GM21786 (cell line): ENCODE measurements around the gene HECW1.

Experiments
- ATAC-seq: cut with Tn5 transposase; IDR thresholded peaks from one replicate; pipeline ENCODE4 v1.9.1; 2021; ENCODE audit not compliant: unreplicated experiment

Gene HECW1

DNA sequence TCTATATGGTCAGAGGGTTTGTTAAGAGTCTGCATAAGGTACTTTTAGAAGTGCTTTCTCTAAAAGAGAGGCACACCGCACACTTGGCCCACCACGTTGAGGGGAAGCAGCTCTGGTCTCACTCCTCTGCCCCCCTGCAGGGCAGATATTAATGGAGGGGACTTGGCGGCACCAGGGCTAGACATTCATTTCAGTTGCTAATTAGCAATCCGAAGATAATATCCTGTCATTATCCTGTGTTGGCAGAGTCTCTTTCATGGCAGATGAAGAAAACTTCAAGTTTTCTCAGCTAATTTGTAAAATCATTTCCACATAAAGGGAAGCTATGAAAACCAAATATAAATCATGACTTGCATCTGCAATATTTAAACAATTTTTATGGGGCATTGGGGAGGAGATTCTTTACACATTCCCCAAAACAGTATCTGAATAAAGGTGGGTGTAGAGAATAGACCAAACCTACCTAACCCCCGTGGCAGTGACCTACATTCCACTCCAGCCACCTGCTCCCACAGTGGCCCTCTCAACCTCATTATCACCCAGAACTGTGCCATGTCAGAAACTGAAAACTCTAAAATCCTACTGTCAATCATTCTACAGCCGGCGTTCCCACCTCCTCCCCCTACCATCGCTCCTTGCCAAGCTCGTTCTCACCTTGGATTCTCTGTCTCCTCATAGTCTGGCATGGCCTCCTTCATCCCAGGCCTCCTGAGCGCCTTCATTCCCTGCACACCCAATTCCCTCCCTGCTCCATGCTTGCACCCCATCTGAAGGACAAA is 416.3 kb downstream of the HECW1 start:
- no peak for ATAC-seq

DNA sequence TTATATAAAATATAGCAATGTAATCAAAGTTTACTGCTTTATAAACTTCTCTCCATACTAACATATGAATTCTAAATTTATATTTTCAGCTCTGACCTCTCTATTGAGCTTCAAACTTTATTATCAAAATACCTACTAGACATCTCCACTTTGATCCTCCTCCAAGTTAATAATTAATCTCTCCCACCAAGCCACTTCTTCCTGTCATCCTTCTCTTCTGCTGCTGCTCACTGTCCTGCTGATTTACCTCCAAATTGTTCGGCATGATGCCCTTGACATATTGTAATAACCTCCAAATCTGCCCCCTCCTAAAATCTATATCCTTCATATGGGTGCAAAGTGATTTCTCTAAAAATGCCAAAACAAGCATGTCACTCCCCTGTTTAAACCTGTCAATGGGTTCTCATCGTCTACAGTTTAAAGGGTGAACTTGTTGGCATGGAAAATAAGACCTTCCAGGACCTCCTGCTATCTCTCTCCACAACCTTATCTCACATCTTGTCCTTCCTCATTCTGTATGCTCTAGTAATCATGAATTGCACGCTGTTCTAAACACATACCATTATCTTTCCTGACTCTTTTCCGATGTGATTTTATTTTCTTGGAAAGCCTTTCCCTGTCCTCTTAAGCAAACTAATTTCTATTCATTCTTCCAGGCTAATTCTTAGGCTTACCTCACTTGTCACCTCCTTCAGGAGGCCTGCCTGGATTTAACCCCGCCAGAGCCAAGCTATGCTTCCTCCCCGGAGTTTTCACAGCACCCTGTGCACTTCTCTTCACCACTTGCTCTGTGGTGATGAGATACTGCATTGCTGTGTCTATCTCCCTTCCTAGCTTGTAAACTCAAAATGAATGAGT is 418.3 kb downstream of the HECW1 start:
- no peak for ATAC-seq

DNA sequence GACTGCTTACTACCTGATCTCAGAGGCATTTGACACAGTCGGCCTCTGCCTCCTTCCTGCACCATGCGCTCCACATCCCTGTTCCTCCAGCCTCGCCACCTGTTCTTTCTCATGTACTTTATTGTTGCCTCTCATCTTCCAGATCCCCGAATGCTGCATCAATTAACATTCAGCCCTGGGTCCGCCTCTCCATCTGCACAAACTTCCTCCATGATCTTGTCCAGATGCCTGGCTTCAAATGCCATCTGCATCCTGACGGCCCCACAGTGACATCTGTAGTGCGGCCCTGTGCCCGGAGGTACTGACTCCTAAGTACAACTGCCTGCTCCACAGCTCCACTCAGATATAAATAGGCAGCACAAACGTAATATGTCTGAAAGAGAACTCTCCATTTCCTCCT is 419.3 kb downstream of the HECW1 start:
- no peak for ATAC-seq

DNA sequence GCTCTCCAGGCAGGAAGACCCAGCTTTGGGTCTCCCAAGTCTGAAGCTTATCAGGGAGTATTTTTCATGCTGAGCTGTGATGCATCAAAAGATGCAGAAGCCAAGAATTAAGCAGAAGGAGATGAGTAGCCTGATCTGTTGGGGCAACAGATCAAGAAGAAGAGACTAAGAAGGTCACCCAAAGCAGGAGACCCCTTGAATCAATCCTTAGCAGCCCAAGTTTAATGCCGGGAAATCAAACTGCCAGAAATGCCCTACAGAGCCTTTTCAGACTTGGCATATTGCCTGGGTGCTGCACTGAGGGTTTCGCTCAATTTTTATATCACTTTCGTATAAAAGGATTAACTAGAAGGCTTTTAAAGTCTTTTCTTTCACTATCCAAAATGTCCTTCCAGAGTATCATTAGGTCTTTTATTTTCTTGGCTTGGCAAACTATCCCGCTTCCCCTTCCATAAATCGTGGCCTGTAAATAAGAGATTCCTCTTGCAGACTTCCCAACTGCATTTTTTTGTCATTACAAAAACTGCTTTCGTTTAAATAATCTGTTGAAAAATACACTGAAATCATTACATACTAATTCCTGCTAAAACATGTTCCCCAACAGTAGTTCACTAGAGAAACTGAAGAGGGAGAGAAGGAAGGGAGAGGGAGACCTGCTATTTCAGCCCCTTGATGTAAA is 421.5 kb downstream of the HECW1 start:
- no peak for ATAC-seq

DNA sequence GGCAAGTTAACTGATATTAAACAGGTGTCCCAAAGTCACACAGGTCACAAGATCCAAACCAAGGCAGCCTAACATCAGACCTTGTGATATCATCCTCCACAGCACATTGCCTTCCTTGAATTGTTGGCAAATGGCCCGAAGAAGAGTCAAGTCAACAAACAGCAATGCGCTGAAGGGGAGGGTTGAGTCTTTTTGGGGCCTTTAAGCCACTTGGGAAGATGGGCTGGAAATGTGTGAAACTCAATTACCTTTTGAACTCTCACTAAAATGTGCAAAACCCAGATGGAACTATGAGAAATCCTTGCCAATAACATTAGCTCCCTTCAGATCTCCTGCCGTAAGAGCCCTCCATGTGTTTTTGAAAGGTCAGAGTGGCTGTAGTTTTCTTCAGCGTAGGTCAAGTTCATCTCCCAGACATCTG is 422.6 kb downstream of the HECW1 start:
- ATAC-seq: no peak

- ATAC-seq: no peak
These were observed 423.6 kb downstream of the HECW1 start for GRCh38 chr7:43535810-43536585.

GRCh38 chr7:43536773-43537172 is 424.3 kb downstream of the HECW1 start:
- ATAC-seq: no peak

- ATAC-seq: no peak
These were observed 425.4 kb downstream of the HECW1 start for GRCh38 chr7:43537765-43538403.

DNA sequence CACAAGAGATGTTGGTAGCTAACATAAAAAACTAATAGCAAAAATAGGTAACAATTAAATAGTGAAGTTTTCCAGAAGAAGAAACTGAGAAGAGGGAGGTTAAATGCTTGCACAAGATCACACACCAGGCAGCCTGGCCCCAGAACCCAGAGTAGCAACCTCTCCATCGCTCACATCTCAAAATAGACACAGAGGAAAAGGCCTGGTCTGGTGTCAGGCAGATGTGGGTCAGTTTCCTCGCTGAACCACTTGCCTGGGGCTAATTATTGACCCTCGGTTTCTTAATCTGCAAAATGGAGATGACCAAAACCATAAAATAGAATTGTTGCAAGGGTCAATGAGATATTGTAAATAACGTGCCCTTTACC is 425.9 kb downstream of the HECW1 start:
- ATAC-seq: no peak

GRCh38 chr7:43540471-43540870 is 428.0 kb downstream of the HECW1 start:
- ATAC-seq: no peak

- ATAC-seq: no peak
These were observed 430.3 kb downstream of the HECW1 start for GRCh38 chr7:43542716-43543115.

DNA sequence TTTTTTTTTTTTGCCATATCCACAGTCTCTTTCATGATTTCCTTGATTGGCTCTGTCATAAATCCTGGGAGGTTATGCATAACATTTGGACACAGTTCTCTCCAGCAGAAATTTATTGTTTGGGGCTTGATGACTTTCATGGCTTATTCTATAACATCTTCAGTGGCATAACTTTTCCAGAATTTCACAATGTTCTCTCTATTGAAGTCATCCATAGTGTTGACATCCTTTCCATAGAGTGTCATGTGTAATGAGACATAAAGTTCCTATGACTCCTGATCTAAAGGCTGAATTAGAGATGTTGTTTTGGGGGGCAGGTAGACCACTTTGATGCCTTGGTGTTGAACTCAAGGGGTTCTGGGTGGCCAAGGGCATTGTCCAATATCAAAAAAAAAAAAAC is 433.8 kb downstream of the HECW1 start:
- no peak for ATAC-seq

DNA sequence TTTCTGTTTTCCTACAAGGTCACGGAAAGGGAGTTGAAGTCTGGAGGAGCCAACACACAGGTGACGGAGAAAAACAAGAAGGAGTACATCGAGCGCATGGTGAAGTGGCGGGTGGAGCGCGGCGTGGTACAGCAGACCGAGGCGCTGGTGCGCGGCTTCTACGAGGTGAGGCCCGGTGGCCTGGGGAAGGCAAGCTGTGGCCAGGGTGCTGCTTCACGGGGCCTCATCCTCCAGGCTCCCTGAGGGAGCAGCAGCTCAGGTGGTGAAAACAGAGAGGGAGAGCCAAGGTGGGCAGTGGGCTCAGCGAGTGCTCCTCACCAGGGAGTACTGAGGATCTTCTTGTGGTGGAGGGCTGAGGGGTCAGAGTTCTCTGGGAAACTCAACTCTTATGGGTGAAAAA is 438.0 kb downstream of the HECW1 start:
- ATAC-seq: no peak

- ATAC-seq: no peak
These were observed 439.7 kb downstream of the HECW1 start for GRCh38 chr7:43552122-43552521.

GRCh38 chr7:43553999-43554398 is 441.6 kb downstream of the HECW1 start:
- no peak for ATAC-seq

DNA sequence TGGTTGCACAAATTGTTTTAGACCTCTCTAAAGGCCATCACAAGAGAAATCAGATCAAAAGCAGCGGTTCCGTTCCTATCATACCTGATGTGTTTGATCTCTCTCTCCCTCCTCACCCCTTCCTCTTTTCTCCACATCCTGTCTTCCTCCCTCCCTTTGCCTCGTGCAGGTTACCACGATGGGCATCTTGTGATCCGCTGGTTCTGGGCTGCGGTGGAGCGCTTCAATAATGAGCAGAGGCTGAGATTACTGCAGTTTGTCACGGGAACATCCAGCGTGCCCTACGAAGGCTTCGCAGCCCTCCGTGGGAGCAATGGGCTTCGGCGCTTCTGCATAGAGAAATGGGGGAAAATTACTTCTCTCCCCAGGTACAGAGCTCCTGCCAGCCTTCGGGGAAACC is 442.0 kb downstream of the HECW1 start:
- ATAC-seq: no peak

DNA sequence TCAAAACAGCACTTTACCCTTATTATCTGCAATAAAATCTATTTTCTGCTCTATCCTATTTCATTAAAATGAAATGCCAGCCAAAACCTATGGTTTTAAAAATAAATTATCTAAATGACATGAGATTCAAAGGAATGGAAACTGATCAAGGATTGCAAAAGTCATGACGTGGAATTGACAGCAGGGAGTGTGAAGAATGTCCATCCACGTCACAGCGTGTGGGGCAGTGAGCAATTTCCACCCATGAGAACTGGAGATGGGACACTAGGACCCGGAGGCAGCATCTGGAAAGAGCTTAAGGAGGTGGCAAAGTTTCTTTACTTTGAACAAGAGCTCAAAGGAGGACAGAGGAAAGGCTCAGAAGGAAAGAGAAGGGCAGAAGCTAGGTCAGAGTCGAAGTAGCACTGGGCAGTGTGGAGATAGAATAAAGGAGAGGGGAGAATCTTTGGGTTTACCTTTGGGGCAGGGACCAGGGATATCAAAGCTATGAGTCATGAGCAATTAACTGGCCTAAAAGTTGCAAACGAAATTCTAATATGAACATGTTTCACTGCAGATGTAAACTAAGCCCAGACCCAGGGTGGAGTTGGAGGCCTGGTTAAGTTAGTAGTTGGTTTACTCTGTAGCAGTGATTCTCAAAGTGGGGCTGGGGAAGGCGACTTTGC is 445.5 kb downstream of the HECW1 start:
- ATAC-seq: no peak

- no peak for ATAC-seq
These were observed 446.9 kb downstream of the HECW1 start for GRCh38 chr7:43559171-43559945.

- ATAC-seq: no peak
These were observed 447.5 kb downstream of the HECW1 start for GRCh38 chr7:43559946-43560335.
